NCI-H748 (cell line): ENCODE measurements around the gene SLF1.
A peak's percentile ranks its signal among the peaks of the same experiment; 100 is the strongest.
"Not testable (repeated sequence)": the region's sequence is repeated elsewhere in the genome, so short reads cannot be mapped to it uniquely, and the experiment has no call there.

Experiments
- DNase-seq: peaks from one replicate; lab custom pipeline; 2025; ENCODE audit not compliant: unreplicated experiment; lab: John Stamatoyannopoulos, UW

The SLF1 gene

DNA sequence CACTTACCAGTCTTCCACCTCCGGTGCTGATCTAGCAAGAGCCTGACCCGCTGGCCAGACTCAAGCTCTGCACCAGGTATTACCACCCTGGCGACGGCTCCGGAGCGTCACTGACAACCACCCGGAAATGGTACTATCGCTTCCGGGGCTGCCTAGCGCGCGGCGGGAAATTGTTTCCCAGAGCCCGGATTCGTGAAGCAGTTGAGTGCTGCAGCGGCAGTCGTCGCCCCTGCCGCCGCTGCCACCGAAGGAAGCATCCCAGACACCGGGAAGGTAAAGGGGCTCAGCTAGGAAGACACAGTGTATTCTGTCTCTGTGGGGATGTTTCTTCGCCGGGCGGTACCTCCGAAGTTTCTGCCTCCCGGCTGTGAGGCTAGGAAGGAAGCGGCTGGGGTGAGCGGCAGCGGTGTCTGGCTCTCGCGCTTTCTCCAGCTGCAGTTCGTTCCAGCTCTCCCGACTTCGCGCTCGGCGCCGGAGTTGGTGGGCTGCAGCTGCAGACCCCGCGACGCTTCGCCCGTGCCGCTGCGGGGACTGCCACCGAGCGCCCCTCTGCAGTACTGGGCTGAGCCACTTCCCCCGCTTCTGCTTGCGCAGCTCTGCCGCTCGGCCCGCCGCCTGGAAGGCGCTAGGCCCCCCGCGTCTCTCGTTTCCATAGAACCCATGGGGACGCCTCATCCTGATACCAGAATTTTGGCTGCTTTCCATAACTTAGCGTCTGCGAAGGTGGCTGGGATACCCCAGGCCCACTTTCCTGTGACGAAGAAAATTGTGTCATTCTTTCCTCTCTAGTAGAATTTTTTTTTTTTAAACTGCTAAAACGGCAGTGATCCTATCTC, at the start of gene SLF1, which contains the start of gene KIAA0825:
SLF1 (plus strand) TSS at position 177 of the 836 bp plus-strand sequence. CDS start 10,142 bp downstream, outside the sequence.
KIAA0825 (minus strand) TSS at position 112 of the 836 bp plus-strand sequence. CDS start 81,478 bp downstream, outside the sequence.
- DNase-seq: peak; percentile 94

DNA sequence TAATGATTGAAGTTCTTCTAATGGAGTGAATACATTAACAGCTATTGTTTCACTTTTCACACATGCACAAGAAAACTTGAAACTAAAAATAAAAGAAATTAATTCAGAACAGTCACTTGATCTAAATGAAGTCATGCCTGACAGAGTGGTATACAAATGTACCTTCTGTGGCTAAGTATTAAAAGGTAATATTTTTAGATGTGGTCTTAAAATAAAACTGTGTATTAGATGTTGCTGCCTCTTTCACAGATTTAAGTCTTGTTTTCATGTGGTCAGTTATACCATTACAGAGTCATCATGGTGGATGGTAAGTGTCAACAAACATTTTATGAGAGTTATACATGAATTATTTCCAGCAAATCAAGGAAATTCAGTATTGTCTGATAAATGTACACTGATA, 47.1 kb upstream of the SLF1 start:
- no peak for DNase-seq

DNA sequence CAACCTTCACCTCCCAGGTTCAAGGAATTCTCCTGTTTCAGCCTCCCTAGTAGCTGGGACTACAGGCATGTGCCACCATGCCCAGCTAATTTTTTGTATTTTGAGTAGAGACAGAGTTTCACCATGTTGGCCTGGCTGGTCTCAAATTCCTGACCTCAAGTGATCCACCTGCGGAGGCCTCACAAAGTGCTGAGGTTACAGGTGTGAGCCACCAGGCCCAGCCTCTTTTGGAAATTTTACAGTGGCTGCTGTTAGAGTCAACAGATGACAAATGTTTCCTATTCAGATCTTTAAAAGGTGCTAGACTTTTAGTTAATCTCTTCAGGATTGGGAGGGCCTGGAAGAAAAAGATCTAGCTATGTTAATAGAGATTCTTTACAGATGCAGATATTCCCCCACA, 45.1 kb upstream of the SLF1 start:
- DNase-seq: not testable (repeated sequence)

DNA sequence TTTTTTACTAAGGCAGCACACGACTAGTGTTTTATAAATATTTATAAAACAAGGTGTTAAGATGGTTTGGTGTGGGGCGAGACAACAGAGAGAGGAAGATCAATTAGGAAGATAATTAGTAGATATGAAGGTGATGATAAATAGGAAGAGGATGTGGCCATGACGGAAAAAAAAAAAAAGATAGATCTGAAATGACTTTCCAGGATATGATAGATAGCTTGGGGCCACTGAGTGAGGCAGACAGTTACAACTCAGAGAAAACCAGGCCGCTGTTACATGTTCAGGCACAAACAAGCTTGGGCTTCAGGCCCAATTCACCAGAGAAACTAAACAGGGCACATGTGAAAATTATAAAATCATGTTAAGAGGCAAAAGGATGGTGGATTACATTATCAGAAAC, 43.3 kb upstream of the SLF1 start:
- DNase-seq: no peak

DNA sequence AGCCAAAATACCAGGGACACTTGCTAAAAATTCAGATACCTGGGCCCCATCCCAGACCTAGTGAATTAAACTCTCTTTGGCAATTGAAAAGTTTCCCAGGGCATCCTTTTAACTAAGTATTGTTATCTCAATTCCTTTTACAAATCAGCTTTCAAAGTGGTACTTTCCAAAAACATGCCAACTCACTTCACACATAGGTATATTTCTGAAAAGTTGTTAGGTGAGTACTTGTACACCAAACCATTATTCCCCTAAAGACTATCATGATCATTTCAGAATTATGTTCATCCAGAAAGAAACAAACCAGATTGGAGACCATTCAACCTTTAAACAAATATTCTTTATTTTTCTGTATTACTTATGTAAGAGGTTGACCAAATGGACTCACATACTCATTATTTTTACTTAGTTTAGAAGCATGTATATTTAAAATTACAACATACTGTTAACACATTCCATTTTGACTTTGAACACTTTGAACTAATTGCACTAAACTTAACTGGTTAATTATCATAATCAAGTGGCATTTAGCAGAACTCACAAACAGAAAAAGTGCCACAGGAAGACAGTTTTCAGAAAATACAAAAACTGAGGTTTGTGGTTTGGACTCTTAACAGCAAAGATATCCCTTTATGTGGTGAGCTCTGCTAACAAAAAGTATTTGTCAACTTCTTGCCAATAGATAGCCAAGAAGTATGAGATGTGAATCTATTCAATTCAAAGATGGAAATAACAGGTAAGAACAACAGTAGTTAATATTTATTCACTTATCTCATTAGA, 40.8 kb upstream of the SLF1 start:
- DNase-seq: no peak

DNA sequence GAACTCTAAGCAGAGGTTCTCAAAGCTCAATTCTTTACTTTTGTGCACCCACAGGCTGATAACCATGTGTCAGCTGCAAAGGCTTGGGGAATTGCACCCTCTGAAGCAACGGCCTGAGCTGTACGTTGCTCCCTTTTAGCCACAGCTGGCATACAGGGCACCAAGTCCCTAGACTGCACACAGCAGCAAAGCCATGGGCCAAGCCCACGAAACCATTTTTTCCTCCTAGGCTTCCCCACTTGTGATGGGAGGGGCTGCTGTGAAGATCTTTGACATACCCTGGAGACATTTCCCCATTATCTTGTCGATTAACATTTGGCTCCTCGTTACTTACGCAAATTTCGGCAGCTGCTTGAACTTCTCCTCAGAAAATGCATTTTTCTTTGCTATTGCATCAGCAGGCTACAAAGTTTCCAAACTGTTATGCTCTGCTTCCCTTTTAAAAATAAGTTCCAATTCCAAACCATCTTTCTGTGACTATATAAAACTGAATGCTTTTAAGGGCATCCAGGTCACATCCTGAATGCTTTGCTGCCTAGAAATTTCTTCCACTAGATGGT, 23.1 kb upstream of the SLF1 start:
- no peak for DNase-seq

DNA sequence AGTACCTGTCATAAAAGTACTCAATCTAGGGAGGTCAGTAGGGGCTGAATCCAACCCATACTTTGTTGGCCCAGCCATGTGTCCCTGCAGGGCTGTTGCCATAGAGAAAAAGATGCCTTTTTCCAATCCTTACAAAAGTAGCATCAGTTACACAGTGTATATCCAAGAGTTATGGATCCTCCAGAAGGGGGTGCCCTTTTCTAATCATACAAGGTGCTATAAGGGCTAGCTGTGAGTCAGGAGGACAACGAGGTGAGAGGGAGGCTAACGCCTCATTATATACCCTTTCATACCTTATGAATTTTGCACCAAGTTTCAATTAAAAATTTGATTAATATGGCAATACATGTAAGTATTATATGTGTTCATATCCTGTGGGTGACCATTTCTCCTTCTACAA, 4.9 kb upstream of the SLF1 start:
- DNase-seq: peak; percentile 81

DNA sequence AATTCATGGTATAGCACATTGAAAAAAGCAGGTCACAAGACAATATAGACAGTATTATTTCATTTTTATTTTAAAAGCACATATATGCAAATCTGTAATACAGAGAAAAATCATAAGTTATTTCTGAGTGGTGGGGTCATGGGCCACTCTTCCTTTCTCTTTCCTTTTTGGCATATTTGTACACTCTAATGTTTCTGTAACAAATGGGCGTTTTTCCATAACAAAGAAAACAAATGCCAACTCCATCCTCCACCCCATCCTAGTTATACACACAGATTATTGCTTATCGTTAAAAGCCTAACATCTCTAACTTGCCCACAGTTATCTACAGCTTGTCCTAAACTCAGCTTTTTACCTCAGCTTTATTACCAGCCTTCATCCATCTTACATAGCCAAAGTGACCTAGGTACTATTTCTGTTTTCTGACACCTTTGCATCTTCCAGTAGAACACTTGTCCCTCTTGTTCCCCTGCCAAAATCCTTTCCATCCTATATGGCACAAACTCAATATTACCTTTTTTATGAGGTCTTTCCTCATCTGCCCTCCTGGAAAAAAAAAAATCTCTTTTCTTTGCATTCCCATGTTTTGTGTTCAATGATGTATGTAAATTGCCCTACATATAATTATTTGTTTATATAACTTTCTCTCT, 4.2 kb upstream of the SLF1 start:
- no peak for DNase-seq

DNA sequence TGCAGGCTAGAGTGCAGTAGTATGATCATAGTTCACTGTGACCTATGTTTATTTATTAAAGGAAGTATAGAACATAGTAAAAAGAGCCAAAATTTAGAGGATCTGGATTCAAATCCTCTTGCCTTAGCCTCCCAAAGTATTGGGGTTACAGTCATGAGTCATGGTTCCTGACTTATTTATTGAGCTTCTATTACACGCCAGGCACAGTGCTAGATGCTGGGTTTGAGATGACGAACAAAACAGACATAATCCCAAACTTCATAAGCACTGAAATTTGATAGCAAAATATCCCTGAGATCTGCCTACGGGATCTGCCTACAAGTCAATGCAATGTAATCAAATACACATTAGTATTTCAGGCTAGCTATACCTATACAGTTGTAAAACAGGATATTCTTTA, 2.6 kb upstream of the SLF1 start:
- DNase-seq: no peak

DNA sequence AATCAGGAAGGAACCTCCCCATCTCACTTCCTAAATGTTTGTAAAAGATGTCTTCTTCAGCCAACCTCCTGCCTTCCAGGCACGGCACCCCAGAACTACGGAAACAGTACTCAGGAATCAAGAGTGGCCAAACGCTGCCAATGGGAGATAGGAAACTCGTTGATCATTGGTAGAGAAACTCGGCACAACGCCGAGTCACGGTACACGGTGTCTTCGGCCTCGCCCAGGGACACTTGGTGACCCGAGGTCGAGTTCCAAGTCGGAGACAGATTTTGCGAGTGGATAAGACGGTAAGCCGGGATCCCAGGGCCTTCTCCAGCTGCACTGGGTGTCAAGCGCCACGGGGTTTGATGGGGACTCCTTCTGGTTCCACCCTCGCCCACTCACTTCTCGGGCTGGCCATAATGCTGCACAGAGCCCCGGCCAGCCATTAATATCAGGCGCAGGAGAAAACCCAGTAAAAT, 408 bp upstream of the SLF1 start:
- peak; percentile 71 for DNase-seq

DNA sequence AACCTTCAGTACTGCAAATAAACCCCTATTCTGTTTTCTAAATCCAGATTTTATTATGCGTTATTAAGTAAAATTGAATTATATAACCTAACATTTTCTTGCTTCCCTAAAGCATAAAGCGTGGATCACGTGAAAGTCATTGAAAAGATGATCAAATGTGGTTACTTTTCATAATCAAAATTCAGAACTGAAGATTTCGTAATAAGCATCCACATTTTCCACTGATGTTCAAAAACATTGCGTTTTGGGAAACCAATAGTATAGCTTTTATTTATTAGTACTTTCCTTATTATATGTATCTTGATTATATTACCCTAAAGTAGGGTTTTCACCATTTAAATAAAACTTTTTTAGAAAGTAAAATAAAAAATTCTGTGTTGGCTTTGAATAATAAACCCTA, 1.8 kb downstream of the SLF1 start:
- no peak for DNase-seq

DNA sequence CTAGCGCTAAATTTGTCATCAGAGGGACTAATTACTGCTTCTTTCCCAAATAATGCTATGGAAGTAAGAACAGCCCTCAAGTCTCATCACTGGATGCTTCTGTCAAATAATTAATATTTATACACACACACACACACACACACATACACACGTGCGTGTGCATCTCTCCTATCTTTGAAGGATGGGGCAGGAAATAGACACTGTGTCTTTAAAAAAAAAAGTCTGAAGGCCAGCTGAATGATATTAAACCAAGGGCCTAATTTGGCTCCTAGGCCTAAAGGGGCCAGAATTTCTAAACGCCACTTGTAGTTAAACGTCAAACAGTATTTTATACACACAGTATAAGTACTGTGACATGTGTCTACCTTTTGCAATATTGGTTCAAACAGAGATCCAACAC, 3.3 kb downstream of the SLF1 start:
- peak; percentile 36 for DNase-seq

DNA sequence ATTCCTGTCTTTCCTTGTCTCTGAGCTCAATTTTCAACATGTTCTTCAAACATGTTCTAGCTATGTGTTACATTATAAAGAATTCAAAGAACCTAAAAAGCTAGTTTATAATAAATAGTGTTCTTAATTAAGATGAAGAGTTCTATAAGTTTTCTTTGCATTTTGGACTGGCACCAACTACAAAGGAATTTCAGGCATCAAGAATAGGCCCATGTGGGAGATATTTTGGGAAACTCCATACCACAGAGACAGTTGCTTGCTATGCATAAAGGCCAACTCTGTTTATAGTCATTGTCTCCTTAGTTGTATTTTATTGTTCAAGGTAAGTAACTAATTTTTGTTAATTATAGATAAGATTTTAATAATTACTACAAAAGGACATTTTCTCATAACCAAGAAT, 4.5 kb downstream of the SLF1 start:
- DNase-seq: no peak

DNA sequence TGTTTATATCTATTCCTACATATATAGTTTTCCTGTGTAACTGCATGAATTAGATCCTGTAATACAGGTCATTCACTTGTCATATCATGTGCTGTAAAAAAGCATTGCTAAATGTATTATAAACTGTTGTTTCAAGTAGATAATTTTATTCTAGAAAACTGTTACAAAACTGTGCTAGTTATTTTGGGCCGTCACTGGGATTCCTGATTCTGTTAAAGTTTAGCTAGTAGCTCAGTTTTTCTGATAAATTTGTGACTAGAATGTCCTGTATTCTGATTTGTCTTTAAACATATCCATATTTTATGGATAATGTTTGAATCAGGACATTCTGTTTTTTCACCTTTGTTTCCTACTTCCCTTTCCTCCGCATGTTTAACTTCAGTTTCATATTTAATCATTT, 5.4 kb downstream of the SLF1 start:
- no peak for DNase-seq

DNA sequence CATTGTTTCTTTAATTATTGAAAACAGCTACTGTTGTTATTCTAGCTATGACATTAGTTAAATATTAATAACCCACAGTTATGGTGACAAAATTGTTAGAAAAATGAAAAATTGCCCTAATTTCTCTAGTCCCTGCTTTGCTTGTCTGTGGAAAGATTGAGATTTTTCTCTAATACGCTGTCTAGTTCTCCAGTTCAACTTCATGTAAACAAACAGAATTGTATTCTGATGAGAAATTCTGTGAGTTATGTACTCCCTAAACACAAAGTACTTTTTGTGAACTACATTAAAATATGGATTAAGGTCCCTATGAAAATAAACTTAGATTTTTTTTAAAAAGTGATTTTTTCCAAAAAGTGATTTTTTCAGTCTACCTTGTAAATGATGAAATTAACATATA, 8.7 kb downstream of the SLF1 start:
- DNase-seq: no peak

DNA sequence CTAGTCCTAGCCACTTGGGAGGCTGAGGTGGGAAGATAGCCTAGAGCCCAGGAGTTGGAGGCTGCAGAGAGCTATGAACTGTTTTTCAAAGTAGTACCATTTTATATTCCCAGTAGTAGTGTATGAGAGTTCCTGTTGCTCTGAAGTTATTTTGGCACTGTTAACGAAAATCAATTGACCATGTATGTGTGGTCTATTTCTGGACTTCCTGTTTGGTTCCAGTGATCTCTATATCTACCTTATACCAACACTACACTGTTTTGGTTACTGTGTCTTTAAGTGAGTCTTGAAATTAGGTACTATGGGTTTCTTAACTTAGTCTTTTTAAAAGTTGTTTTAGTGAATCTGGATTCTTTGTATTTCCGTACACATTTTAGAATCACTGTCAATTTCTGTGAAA, 13.6 kb downstream of the SLF1 start:
- DNase-seq: no peak

DNA sequence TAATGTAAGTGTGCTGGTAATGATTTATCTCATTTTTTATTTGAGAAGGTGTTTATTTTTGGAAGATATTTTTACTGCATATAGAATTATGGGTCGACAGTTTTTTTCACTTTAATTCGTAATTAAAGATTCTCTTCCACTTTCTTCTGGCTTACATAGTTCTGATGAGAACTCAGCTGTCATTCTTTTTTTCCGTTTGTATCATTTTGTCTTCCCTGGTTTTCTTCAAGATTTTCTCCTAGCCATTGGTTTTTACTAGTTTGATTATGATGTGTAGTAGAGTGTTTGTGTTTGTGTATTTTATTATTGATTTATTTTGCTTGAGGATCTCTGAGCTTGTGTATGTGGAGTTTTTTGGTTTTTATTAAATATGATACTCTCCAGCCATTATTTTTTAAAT, 21.7 kb downstream of the SLF1 start:
- no peak for DNase-seq

DNA sequence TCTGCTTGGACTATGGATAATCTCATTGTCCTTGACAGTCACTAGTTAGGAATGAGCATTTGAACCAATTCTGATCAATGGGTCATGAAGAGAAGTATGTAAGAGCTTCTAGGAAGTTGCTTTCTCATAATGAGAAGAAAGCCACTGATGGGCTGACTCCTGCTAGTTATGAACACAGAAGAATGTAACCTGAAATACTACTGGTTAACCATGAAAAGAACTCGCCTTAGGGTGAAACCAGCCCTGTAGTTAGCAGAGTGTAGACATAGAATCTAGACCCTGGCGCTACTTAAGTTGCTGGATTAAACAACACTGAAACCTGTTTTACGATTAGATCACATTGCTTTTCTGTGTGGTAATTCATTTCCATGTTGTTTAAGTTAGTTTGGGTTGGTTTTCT, 26.6 kb downstream of the SLF1 start:
- DNase-seq: no peak

DNA sequence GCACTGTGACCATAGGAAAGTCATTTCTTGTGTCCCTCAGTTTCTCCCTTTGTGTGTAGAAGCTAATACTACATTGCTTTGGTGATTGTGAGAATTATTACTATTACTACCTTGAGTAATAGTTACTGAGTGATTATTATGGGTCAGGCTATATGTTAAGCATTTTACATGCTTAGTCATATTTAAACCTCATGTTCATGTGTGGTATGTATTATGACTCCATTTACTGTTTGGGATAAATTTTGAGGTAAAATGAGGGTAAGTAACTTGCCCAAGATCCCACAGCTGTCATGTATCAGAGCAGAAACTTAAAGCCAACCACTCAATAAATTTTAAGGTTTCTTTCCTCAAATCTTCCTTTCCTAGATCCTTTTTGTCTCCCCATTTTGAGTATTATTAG, 28.3 kb downstream of the SLF1 start:
- DNase-seq: no peak

DNA sequence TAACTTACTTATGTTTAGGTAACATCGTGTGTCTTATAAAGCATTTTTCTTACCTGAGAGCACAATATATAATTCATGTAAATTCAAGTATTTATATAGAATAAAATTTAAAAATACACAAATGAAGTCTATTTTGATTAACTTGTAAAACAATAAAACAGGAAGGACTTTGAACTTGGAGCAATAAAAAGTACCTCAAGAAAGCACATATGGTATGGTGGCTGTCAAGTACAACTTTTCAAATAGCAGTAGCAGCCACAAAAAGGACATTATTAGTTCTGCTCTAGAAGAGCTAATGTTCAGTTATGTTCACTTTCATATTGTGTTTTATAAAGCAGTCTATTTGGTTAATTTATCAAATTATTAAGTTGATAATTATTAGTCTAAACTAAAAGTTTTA, 31.4 kb downstream of the SLF1 start:
- no peak for DNase-seq

DNA sequence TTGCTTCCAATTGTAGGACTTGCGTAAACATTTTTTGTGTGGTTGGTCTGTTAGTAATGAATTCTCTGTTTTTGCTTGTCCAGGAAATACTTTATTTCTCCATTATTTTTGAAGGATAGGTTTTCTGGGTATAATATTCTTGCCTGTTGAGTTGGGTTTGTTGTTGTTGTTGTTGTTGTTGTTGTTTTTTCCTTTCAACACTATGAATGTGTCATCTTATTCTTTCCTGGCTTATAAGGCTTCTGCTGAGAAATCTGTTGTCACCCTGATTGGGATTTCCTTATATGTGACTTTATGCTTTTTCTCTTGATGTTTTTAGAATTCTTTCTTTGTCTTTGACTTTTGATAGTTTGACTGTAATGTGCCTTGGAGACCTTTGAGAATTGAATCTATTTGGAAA, 39.8 kb downstream of the SLF1 start:
- DNase-seq: no peak
